Sigmoid colon (tissue), 7 donors: ENCODE results near the gene SYNCRIP. TPM values are rescaled to one million over a fixed set of nuclear protein-coding genes. Genes with fewer than 3 reads are reported as not detected.
"Not testable (repeated sequence)": the region's sequence is repeated elsewhere in the genome, so short reads cannot be mapped to it uniquely, and the experiment has no call there.

Experiments used
- DNase-seq: peaks from one replicate; pipeline ENCODE4 v3.0.0-alpha.2; 2019
- H3K27ac ChIP-seq, 4 donors: fragments of 200-600 bp; sonication (generic); one replicate each; pipeline ENCODE4 v1.5.1; 2016 to 2019; ENCODE audit warnings: mild to moderate bottlenecking in 1 of 4
- H3K27me3 ChIP-seq, 3 donors: fragments of 200-600 bp; sonication (generic); one replicate each; pipeline ENCODE4 v1.5.1; 2019; ENCODE audit warnings: mild to moderate bottlenecking in 1 of 3
- H3K36me3 ChIP-seq, 4 donors: fragments of 200-600 bp; sonication (generic); one replicate each; pipeline ENCODE4 v1.5.1; 2016 to 2019
- H3K4me1 ChIP-seq, 4 donors: fragments of 200-600 bp; sonication (generic); one replicate each; pipeline ENCODE4 v1.5.1; 2017 to 2019
- H3K4me3 ChIP-seq, 4 donors: fragments of 200-600 bp; sonication (generic); one replicate each; pipeline ENCODE4 v1.5.1; 2017 to 2019; ENCODE audit warnings: mild to moderate bottlenecking in 2 of 4, moderate library complexity in 1 of 4
- H3K9me3 ChIP-seq, 4 donors: fragments of 200-600 bp in 3 of 4; sonication (generic) in 3 of 4; one replicate each; pipeline versions ENCODE4 v1.5.1 to v1.6.1; 2013 to 2019
- EP300 ChIP-seq, 4 donors: sonication (generic); formaldehyde crosslinking; IDR thresholded peaks; one replicate each; pipeline ENCODE4 v1.6.1; 2017; ENCODE audit warnings: antibody characterized with exemption in 4 of 4
- POLR2A ChIP-seq, 2 donors: fragments of 450-650 bp; IDR thresholded peaks; one replicate each; pipeline ENCODE4 v1.6.1; 2016; ENCODE audit warnings: antibody characterized with exemption in 2 of 2, mild to moderate bottlenecking in 2 of 2, moderate library complexity in 2 of 2
- POLR2AphosphoS5 ChIP-seq, 4 donors: sonication (generic); formaldehyde crosslinking; IDR thresholded peaks; one replicate each; pipeline ENCODE4 v1.6.1; 2017; ENCODE audit warnings: antibody characterized with exemption in 4 of 4
- WGBS, 2 donors: extraction: QIAGEN DNeasy Blood & Tissue Kit; methylation state at CpG; one replicate each; pipeline ENCODE4 v1.1.7; 2013; 5-methylcytosine and 5-hydroxymethylcytosine counted together
- intact Hi-C: fragments of 100-400 bp; cut with DNase I; formaldehyde crosslinking; loops from one replicate; pipeline ENCODE4 v1.15.1; 2023
- polyA plus RNA-seq, 3 donors: library from polyadenylated mRNA; stranded (reverse); fragments of 200-250 nt; gene quantifications; one replicate each; pipeline ENCODE4 v1.2.3, GENCODE V29; 2013
- total RNA-seq, 4 donors: library from RNA; depleted of rRNA; stranded (reverse); fragments of >200 nt; gene quantifications; one replicate each; pipeline ENCODE4 v1.1.0, GENCODE V29; 2016
- TF ChIP-seq, protein P1 (sequence below), 4 experiments: fragments of 450-650 bp in 3 of 4; fragments of 200-600 bp in 1 of 4; IDR thresholded peaks; one replicate each; pipeline ENCODE4 v1.5.1; 2016 to 2019; ENCODE audit warnings: antibody characterized with exemption in 4 of 4, mild to moderate bottlenecking in 3 of 4, moderate library complexity in 2 of 4
- donor health status: healthy with polysubstance abuse.
- donor health status: Bipolar disorder and iron deficiency.
- donor health status: healthy.

SYNCRIP gene
- total and polyA plus RNA-seq, 7 donors, result 23.1 to 84.3 (median 71.6) TPM

GRCh38 chr6:85684809-85685171 is 42.1 kb upstream of the SYNCRIP start:
- no peak overlapping the region for H3K4me3 ChIP-seq
- no peak overlapping the region for H3K27ac ChIP-seq
- no peaks in the 10 kb centered on the region for H3K27me3 ChIP-seq
- no peaks in the 10 kb centered on the region for H3K9me3 ChIP-seq
- DNase-seq, result no peak
- peaks cover 0 to 5% (median 2%) of the 10 kb centered on the region in 4 donors for H3K4me1 ChIP-seq
- no peaks in the 10 kb centered on the region for H3K36me3 ChIP-seq
- intact Hi-C loops, result no loop called here
- 88 to 94% methylated on average over 2 of the region's 2 CpGs for WGBS, 2 donors
- TF ChIP-seq POLR2A (IDR thresholded peaks at IDR 0.05) (no peak), POLR2AphosphoS5 (IDR thresholded peaks at IDR 0.05) (no peak), EP300 (IDR thresholded peaks at IDR 0.05) (no peak)
- TF ChIP-seq, protein P1, sequence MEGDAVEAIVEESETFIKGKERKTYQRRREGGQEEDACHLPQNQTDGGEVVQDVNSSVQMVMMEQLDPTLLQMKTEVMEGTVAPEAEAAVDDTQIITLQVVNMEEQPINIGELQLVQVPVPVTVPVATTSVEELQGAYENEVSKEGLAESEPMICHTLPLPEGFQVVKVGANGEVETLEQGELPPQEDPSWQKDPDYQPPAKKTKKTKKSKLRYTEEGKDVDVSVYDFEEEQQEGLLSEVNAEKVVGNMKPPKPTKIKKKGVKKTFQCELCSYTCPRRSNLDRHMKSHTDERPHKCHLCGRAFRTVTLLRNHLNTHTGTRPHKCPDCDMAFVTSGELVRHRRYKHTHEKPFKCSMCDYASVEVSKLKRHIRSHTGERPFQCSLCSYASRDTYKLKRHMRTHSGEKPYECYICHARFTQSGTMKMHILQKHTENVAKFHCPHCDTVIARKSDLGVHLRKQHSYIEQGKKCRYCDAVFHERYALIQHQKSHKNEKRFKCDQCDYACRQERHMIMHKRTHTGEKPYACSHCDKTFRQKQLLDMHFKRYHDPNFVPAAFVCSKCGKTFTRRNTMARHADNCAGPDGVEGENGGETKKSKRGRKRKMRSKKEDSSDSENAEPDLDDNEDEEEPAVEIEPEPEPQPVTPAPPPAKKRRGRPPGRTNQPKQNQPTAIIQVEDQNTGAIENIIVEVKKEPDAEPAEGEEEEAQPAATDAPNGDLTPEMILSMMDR (IDR thresholded peaks at IDR 0.05), result no peak

DNA sequence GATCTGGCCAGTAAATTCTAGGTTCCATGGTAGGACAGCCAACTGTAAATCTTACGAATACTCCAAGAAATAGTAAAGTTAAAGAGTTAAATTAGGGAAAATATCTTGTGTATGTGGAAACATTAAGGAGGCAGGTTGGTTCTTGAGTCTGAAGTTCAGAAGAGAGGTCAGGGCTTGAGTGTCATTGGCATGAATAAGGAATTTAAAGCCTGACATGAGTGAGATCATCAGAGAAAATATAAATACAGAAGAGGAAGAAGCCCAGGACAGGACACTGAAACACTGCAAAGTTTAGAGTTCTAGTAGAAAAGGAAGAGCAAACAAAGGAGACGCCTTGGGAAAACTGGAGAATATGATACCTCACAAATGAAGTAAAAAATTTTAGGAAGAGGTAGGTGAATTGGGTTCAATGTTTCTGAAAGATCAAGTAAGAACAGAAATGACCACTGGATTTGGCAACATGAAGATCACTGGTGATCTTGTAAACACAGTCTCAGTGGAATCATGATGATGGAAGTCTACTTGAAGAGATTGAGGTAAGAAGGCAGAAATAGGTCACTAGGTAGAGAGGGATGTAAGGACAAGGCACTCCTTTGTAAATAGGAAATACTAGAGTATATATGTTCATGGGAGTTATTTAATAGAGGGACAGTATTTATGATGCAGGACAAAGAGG is 41.6 kb upstream of the SYNCRIP start:
- Histone ChIP-seq H3K36me3 (no peaks in the 10 kb centered on the region), H3K9me3 (no peaks in the 10 kb centered on the region), H3K27ac (no peak overlapping the region), H3K4me3 (no peak overlapping the region), H3K27me3 (no peaks in the 10 kb centered on the region), H3K4me1 (peaks cover 0 to 10% (median 6%) of the 10 kb centered on the region in 4 donors)
- intact Hi-C loops, result no loop called here
- TF ChIP-seq POLR2A (IDR thresholded peaks at IDR 0.05) (no peak), EP300 (IDR thresholded peaks at IDR 0.05) (no peak), POLR2AphosphoS5 (IDR thresholded peaks at IDR 0.05) (no peak)
- TF ChIP-seq, protein P1 (IDR thresholded peaks at IDR 0.05), result no peak
- no peak for DNase-seq
- 45 to 63% methylated on average over 2 of the region's 2 CpGs for WGBS, 2 donors

DNA sequence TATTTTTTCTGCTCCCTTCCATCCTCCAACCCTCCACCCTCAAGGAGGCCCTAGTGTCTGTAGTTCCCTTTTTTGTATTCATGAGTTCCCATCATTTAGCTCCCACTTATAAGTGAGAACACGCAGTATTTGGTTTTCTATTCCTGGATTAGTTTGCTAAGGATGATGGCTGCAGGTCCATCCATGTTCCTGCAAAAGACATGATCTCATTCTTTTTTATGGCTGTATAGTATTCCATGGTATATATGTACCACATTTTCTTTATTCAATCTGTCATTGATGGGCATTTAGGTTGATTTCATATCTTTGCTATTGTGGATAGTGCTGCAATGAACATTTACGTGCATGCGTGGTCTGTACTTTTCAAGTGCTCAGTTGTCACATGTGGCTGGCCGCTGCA is 39.2 kb upstream of the SYNCRIP start:
- 98% methylated on average over 4 of the region's 4 CpGs for WGBS, 2 donors
- H3K36me3 ChIP-seq, H3K9me3 ChIP-seq, H3K4me3 ChIP-seq, H3K27me3 ChIP-seq, H3K27ac ChIP-seq, intact Hi-C loops, DNase-seq: not testable (repeated sequence)
- peaks cover 0 to 14% (median 8%) of the 10 kb centered on the region in 4 donors for H3K4me1 ChIP-seq

DNA sequence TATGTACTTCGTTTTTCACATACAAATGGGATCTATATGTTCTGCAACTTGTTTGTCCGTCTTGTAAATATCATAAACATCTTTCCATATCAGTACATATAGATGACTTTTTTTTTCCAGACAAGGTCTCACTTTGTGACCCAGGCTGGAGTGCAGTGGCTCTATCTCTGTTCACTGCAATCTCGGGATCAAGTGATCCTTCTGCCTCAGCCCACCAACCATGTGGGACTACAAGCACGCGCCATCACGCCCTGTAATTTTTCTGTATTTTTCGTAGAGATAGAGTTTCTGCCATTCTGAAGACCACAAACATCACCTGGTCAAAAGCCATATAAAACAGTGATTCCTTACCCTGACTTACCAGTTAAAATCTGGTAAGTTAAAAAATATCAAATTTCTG is 37.7 kb upstream of the SYNCRIP start:
- 82 to 90% methylated on average over 7 of the region's 7 CpGs for WGBS, 2 donors
- H3K4me3 ChIP-seq, result no peak overlapping the region
- no peak overlapping the region for H3K27ac ChIP-seq
- no peaks in the 10 kb centered on the region for H3K27me3 ChIP-seq
- no peak for DNase-seq
- TF ChIP-seq POLR2A (IDR thresholded peaks at IDR 0.05) (no peak), POLR2AphosphoS5 (IDR thresholded peaks at IDR 0.05) (no peak)
- H3K9me3 ChIP-seq, result no peaks in the 10 kb centered on the region
- no peaks in the 10 kb centered on the region for H3K36me3 ChIP-seq
- H3K4me1 ChIP-seq, result peaks cover 0 to 28% (median 13%) of the 10 kb centered on the region in 4 donors
- intact Hi-C loops, result no loop called here

DNA sequence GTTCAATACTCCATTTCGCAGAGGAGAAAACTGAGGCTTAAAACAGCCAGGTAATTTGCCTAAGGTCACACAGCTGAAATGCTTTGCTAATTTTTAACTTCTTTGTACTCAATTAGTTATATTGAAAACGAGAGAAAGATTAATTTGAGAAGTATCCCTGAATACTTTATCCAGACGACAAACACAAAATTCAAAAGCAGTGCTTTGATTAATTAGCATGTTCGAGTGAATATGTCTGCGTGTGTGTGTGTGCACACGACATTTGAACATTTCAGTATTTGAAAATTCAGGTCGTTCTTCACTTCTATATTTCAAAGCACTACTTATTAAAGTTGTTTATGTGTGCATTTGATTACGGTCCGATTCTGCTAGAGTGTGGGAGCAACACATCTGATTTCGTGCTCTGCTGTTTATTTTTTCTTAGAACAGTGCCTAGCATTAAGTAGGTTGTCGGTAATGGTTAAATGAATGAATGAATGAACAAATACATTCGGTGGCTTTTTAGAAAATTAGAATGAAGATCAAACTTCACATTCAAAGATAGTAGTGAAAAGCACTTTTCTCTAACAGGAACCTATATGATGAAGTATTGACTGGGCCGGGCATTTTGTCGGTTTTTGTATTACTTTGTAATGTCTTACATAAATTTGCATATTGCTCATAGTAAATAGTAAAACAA is 36.9 kb upstream of the SYNCRIP start:
- Histone ChIP-seq H3K27ac (peak overlapping the region; percentile 91 to 98 (median 94)), H3K9me3 (no peaks in the 10 kb centered on the region), H3K4me3 (peak overlapping the region; percentile 38 to 87 (median 86)), H3K4me1 (peaks cover 0 to 36% (median 20%) of the 10 kb centered on the region in 4 donors), H3K36me3 (peaks cover 0 to 5% (median 0%) of the 10 kb centered on the region in 4 donors), H3K27me3 (no peaks in the 10 kb centered on the region)
- WGBS, 2 donors, result 5 to 28% methylated on average over 14 of the region's 14 CpGs
- intact Hi-C loops, result loop anchor here (5.0 kb wide), 1 partner anchor 188 kb away; no protein-coding TSS in a partner anchor
- TF ChIP-seq POLR2A (IDR thresholded peaks at IDR 0.05) (no peak), POLR2AphosphoS5 (IDR thresholded peaks at IDR 0.05) (no peak), EP300 (IDR thresholded peaks at IDR 0.05) (no peak)
- TF ChIP-seq, protein P1 (IDR thresholded peaks at IDR 0.05), result no peak
- no peak for DNase-seq
